ENCODE data around the gene LCN2. TPM values are rescaled to one million over a fixed set of nuclear protein-coding genes. Genes with fewer than 3 reads are reported as not detected.

LCN2 gene
- total RNA-seq, 3 donors from 2014 or later: not detected

- Mint-ChIP-seq H3K4me1 (ENCODE audit: low read depth) (peaks cover 17% of the 10 kb centered on the region), H3K36me3 (ENCODE audit: insufficient read depth) (no peaks in the 10 kb centered on the region), H3K4me3 (no peak overlapping the region), H3K9me3 (no peaks in the 10 kb centered on the region), H3K27me3 (ENCODE audit: low read depth) (no peaks in the 10 kb centered on the region)
- ATAC-seq (no peak), DNase-seq (no peak)
Measured at GRCh38 chr9:128146591-128147120, 2.6 kb upstream of the LCN2 start.

GRCh38 chr9:128148509-128149000 is 698 bp upstream of the LCN2 start:
- ATAC-seq (no peak), DNase-seq (no peak)
- Mint-ChIP-seq H3K9me3 (no peaks in the 10 kb centered on the region), H3K4me1 (ENCODE audit: low read depth) (peaks cover 3% of the 10 kb centered on the region), H3K4me3 (no peak overlapping the region), H3K27me3 (ENCODE audit: low read depth) (no peaks in the 10 kb centered on the region), H3K36me3 (ENCODE audit: insufficient read depth) (no peaks in the 10 kb centered on the region)

- Mint-ChIP-seq H3K36me3 (ENCODE audit: insufficient read depth) (no peaks in the 10 kb centered on the region), H3K4me1 (ENCODE audit: low read depth) (peaks cover 3% of the 10 kb centered on the region), H3K9me3 (no peaks in the 10 kb centered on the region), H3K4me3 (no peak overlapping the region), H3K27me3 (ENCODE audit: low read depth) (no peaks in the 10 kb centered on the region)
- DNase-seq: no peak
- ATAC-seq: no peak
Measured at GRCh38 chr9:128149951-128150593, 819 bp downstream of the LCN2 start.

- DNase-seq (no peak), ATAC-seq (peak; percentile 56 to 60)
- no peaks in the 10 kb centered on the region for H3K36me3 Mint-ChIP-seq (ENCODE audit: insufficient read depth)
- no peak overlapping the region for H3K4me3 Mint-ChIP-seq
- peaks cover 3% of the 10 kb centered on the region for H3K4me1 Mint-ChIP-seq (ENCODE audit: low read depth)
- H3K27me3 Mint-ChIP-seq (ENCODE audit: low read depth): no peaks in the 10 kb centered on the region
- no peaks in the 10 kb centered on the region for H3K9me3 Mint-ChIP-seq
Measured at GRCh38 chr9:128150594-128151308, 1.5 kb downstream of the LCN2 start.

- DNase-seq (no peak), ATAC-seq (no peak)
- peaks cover 3% of the 10 kb centered on the region for H3K4me1 Mint-ChIP-seq (ENCODE audit: low read depth)
- no peaks in the 10 kb centered on the region for H3K9me3 Mint-ChIP-seq
- no peaks in the 10 kb centered on the region for H3K36me3 Mint-ChIP-seq (ENCODE audit: insufficient read depth)
- no peak overlapping the region for H3K4me3 Mint-ChIP-seq
- H3K27me3 Mint-ChIP-seq (ENCODE audit: low read depth): no peaks in the 10 kb centered on the region
Measured at GRCh38 chr9:128151309-128152132, 2.3 kb downstream of the LCN2 start.

GRCh38 chr9:128152133-128153059 is 3.1 kb downstream of the LCN2 start:
- DNase-seq: no peak
- no peaks in the 10 kb centered on the region for H3K9me3 Mint-ChIP-seq
- H3K27me3 Mint-ChIP-seq (ENCODE audit: low read depth): no peaks in the 10 kb centered on the region
- no peaks in the 10 kb centered on the region for H3K36me3 Mint-ChIP-seq (ENCODE audit: insufficient read depth)
- ATAC-seq: no peak
- H3K4me3 Mint-ChIP-seq: no peak overlapping the region
- peaks cover 3% of the 10 kb centered on the region for H3K4me1 Mint-ChIP-seq (ENCODE audit: low read depth)

- Mint-ChIP-seq H3K36me3 (ENCODE audit: insufficient read depth) (no peaks in the 10 kb centered on the region), H3K4me1 (ENCODE audit: low read depth) (peaks cover 3% of the 10 kb centered on the region), H3K4me3 (no peak overlapping the region), H3K9me3 (no peaks in the 10 kb centered on the region), H3K27me3 (ENCODE audit: low read depth) (no peaks in the 10 kb centered on the region)
- no peak for DNase-seq
- ATAC-seq: no peak
Measured at GRCh38 chr9:128153060-128153946, 4.0 kb downstream of the LCN2 start.

GRCh38 chr9:128153947-128154695 is 4.9 kb downstream of the LCN2 start:
- Mint-ChIP-seq H3K27me3 (ENCODE audit: low read depth) (no peaks in the 10 kb centered on the region), H3K4me1 (ENCODE audit: low read depth) (peaks cover 3% of the 10 kb centered on the region), H3K4me3 (no peak overlapping the region), H3K9me3 (no peaks in the 10 kb centered on the region), H3K36me3 (ENCODE audit: insufficient read depth) (no peaks in the 10 kb centered on the region)
- no peak for ATAC-seq
- DNase-seq: no peak

- Mint-ChIP-seq H3K9me3 (no peaks in the 10 kb centered on the region), H3K36me3 (ENCODE audit: insufficient read depth) (no peaks in the 10 kb centered on the region), H3K4me1 (ENCODE audit: low read depth) (peaks cover 5% of the 10 kb centered on the region), H3K4me3 (no peak overlapping the region), H3K27me3 (ENCODE audit: low read depth) (no peaks in the 10 kb centered on the region)
- ATAC-seq (no peak), DNase-seq (no peak)
Measured at GRCh38 chr9:128155736-128156500, 6.7 kb downstream of the LCN2 start.

GRCh38 chr9:128159522-128159783 is 10.2 kb downstream of the LCN2 start:
- peak; percentile 15 to 34 for ATAC-seq
- DNase-seq: no peak
- Mint-ChIP-seq H3K4me3 (peak overlapping the region; percentile 82), H3K36me3 (ENCODE audit: insufficient read depth) (peaks cover 10% of the 10 kb centered on the region), H3K27me3 (ENCODE audit: low read depth) (no peaks in the 10 kb centered on the region), H3K4me1 (ENCODE audit: low read depth) (peaks cover 21% of the 10 kb centered on the region), H3K9me3 (no peaks in the 10 kb centered on the region)

- peak within 1 kb of the TSS; percentile 82 for H3K4me3 Mint-ChIP-seq
- H3K27me3 Mint-ChIP-seq (ENCODE audit: low read depth): no peaks in the 10 kb centered on the region
- no peaks in the 10 kb centered on the region for H3K9me3 Mint-ChIP-seq
- peaks cover 21% of the 10 kb centered on the region for H3K4me1 Mint-ChIP-seq (ENCODE audit: low read depth)
- ATAC-seq (peak; percentile 89 to 93), DNase-seq (peak; percentile 91)
- peaks cover 12% of the 10 kb centered on the region for H3K36me3 Mint-ChIP-seq (ENCODE audit: insufficient read depth)
Measured at GRCh38 chr9:128159784-128160602, 10.7 kb downstream of the LCN2 start, which contains the start of gene BBLN. Gene BBLN (plus strand): TSS chr9:128160265. CDS start chr9:128160408, 143 bp downstream.

Measured in activated T-cell treated with anti-CD3 and anti-CD28 coated beads, Interleukin-2, amount 50 U/mL, for 4 hours (primary cell).